DOHH2 (cell line): ENCODE data around the gene SIGLEC7.
A peak's percentile ranks its signal among the peaks of the same experiment; 100 is the strongest.

ENCODE experiments used
- H3F3A ChIP-seq: fragments of 200-600 bp; sonication (generic), shearing (Covaris generic); 2 replicates; pipeline ENCODE4 v1.6.0; 2016; ENCODE audit warnings: antibody characterized with exemption, mild to moderate bottlenecking; ENCODE audit not compliant: control insufficient read depth, insufficient read depth
- H3K27ac ChIP-seq: fragments of 200-600 bp; sonication (generic); 2 replicates; pipeline ENCODE4 v1.5.1; 2014; ENCODE audit warnings: low read depth, mild to moderate bottlenecking, low read length, moderate library complexity
- H3K27me3 ChIP-seq: fragments of 200-600 bp; sonication (generic); 2 replicates; pipeline ENCODE4 v1.6.1; 2014; ENCODE audit warnings: mild to moderate bottlenecking, low read length, mixed read lengths; ENCODE audit not compliant: control insufficient read depth
- H3K36me3 ChIP-seq: fragments of 200-600 bp; sonication (generic); 2 replicates; pipeline ENCODE4 v1.6.1; 2014; ENCODE audit warnings: mild to moderate bottlenecking, low read length, moderate library complexity, mixed read lengths; ENCODE audit not compliant: control insufficient read depth
- H3K4me1 ChIP-seq: fragments of 200-600 bp; sonication (generic); 2 replicates; pipeline ENCODE4 v1.6.1; 2014; ENCODE audit warnings: mild to moderate bottlenecking, low read length, mixed read lengths; ENCODE audit not compliant: control insufficient read depth
- H3K4me2 ChIP-seq: fragments of 200-600 bp; sonication (generic); 2 replicates; pipeline ENCODE4 v1.6.0; 2014; ENCODE audit warnings: mild to moderate bottlenecking, low read length, moderate library complexity
- H3K4me3 ChIP-seq: fragments of 200-600 bp; sonication (generic); 2 replicates; pipeline ENCODE4 v1.5.1; 2014; ENCODE audit warnings: mild to moderate bottlenecking, low read length, mixed read lengths
- H3K79me2 ChIP-seq: fragments of 200-600 bp; sonication (generic); 2 replicates; pipeline ENCODE4 v1.6.1; 2014; ENCODE audit warnings: mild to moderate bottlenecking, low read length, mixed read lengths; ENCODE audit not compliant: control insufficient read depth
- H3K9me2 ChIP-seq: fragments of 200-600 bp; sonication (generic); replicated peaks from 2 replicates; pipeline ENCODE4 v1.6.1; 2014; ENCODE audit warnings: mild to moderate bottlenecking, low read length, mixed read lengths; ENCODE audit not compliant: control insufficient read depth
- H3K9me3 ChIP-seq: fragments of 200-600 bp; sonication (generic); 2 replicates; pipeline ENCODE4 v1.6.1; 2014; ENCODE audit warnings: antibody characterized with exemption, low read length, mixed read lengths; ENCODE audit not compliant: control insufficient read depth, insufficient read depth
- H4K20me1 ChIP-seq: fragments of 200-600 bp; sonication (generic); 2 replicates; pipeline ENCODE4 v1.6.0; 2014; ENCODE audit warnings: low read depth, mild to moderate bottlenecking, antibody characterized with exemption, low read length, moderate library complexity; ENCODE audit not compliant: control insufficient read depth, insufficient read depth
- CTCF ChIP-seq: fragments of 200-600 bp; sonication (generic); IDR thresholded peaks from one replicate; pipeline ENCODE4 v1.5.1; 2014; ENCODE audit warnings: antibody characterized with exemption, mild to moderate bottlenecking, low read depth, low read length; ENCODE audit not compliant: poor library complexity, severe bottlenecking
- EZH2phosphoT487 ChIP-seq: fragments of 200-600 bp; sonication (generic); IDR thresholded peaks from 2 replicates; pipeline ENCODE4 v1.6.1; 2017; ENCODE audit warnings: borderline replicate concordance, mild to moderate bottlenecking, antibody characterized with exemption, low read length, moderate library complexity, mixed read lengths

Gene SIGLEC7

GRCh38 chr19:51136851-51137551, 5.1 kb upstream of the SIGLEC7 start:
- peaks cover 50% of the 10 kb centered on the region for H3K4me1 ChIP-seq
- peak overlapping the region; percentile 29 for H3K4me2 ChIP-seq
- H4K20me1 ChIP-seq: no peaks in the 10 kb centered on the region
- H3K27me3 ChIP-seq: no peaks in the 10 kb centered on the region
- no peaks in the 10 kb centered on the region for H3K9me2 ChIP-seq
- H3K36me3 ChIP-seq: no peaks in the 10 kb centered on the region
- TF ChIP-seq EZH2phosphoT487 (no peak), CTCF (no peak)
- peaks cover 8% of the 10 kb centered on the region; the same call in 1 of the 2 replicates for H3K9me3 ChIP-seq
- H3K27ac ChIP-seq: no peak overlapping the region
- no peak overlapping the region for H3K4me3 ChIP-seq
- H3F3A ChIP-seq: no peaks in the 10 kb centered on the region
- H3K79me2 ChIP-seq: no peaks in the 10 kb centered on the region

- Histone ChIP-seq H4K20me1 (no peaks in the 10 kb centered on the region), H3K4me3 (no peak overlapping the region), H3K27ac (no peak overlapping the region), H3K9me3 (peaks cover 8% of the 10 kb centered on the region; the same call in 1 of the 2 replicates), H3K27me3 (no peaks in the 10 kb centered on the region), H3K4me2 (peak overlapping the region; percentile 29), H3K4me1 (peaks cover 47% of the 10 kb centered on the region), H3F3A (no peaks in the 10 kb centered on the region), H3K9me2 (no peaks in the 10 kb centered on the region), H3K36me3 (no peaks in the 10 kb centered on the region), H3K79me2 (no peaks in the 10 kb centered on the region)
- TF ChIP-seq EZH2phosphoT487: no peak
- TF ChIP-seq CTCF: no peak
Measured at GRCh38 chr19:51137792-51138425, 4.2 kb upstream of the SIGLEC7 start.

- Histone ChIP-seq H3K4me1 (peaks cover 47% of the 10 kb centered on the region), H3F3A (no peaks in the 10 kb centered on the region), H3K36me3 (no peaks in the 10 kb centered on the region), H3K4me3 (no peak overlapping the region), H3K79me2 (no peaks in the 10 kb centered on the region), H3K27me3 (no peaks in the 10 kb centered on the region), H3K9me2 (no peaks in the 10 kb centered on the region), H3K27ac (no peak overlapping the region), H3K9me3 (peaks cover 8% of the 10 kb centered on the region; the same call in 1 of the 2 replicates), H4K20me1 (no peaks in the 10 kb centered on the region), H3K4me2 (peak overlapping the region; percentile 40; the same call in 1 of the 2 replicates)
- TF ChIP-seq CTCF (no peak), EZH2phosphoT487 (no peak)
Measured at GRCh38 chr19:51138549-51138979, 3.5 kb upstream of the SIGLEC7 start.
